Psoas muscle (tissue), 8 donors: ENCODE data around the gene MRPS7. TPM values are rescaled to one million over a fixed set of nuclear protein-coding genes. Genes with fewer than 3 reads are reported as not detected.

Experiments
- ATAC-seq, 4 donors: fragments of 200-7000 bp; cut with Tn5 transposase; one replicate each; pipeline ENCODE4 v1.9.1; 2020; ENCODE audit warnings: moderate library complexity in 3 of 4, mild to moderate bottlenecking in 2 of 4
- DNase-seq, 2 donors: peaks; one replicate each; pipeline ENCODE4 v3.0.0-alpha.2; 2020
- H3K27ac ChIP-seq: fragments of 200-600 bp; one replicate; pipeline ENCODE4 v1.8.0; 2022
- H3K27me3 ChIP-seq, 3 donors: fragments of 200-600 bp in 1 of 3; one replicate each; pipeline versions ENCODE4 v1.6.1 to v1.8.0; 2013 to 2022; ENCODE audit warnings: low read length in 2 of 3, mild to moderate bottlenecking in 2 of 3, moderate library complexity in 1 of 3; ENCODE audit not compliant: insufficient read depth in 3 of 3
- H3K36me3 ChIP-seq, 2 donors: fragments of 200-600 bp in 1 of 2; one replicate each; pipeline versions ENCODE4 v1.6.1 to v1.8.0; 2013 to 2022; ENCODE audit warnings: low read depth in 1 of 2, mild to moderate bottlenecking in 1 of 2, moderate library complexity in 1 of 2; ENCODE audit not compliant: insufficient read depth in 1 of 2
- H3K4me1 ChIP-seq: fragments of 200-600 bp; one replicate; pipeline ENCODE4 v1.8.0; 2022
- H3K4me3 ChIP-seq: fragments of 200-600 bp; one replicate; pipeline ENCODE4 v1.8.0; 2022; ENCODE audit warnings: mild to moderate bottlenecking
- H3K9me3 ChIP-seq: fragments of 200-600 bp; one replicate; pipeline ENCODE4 v1.8.0; 2022
- CTCF ChIP-seq: fragments of 200-600 bp; IDR thresholded peaks from one replicate; pipeline ENCODE4 v1.8.0; 2022; ENCODE audit warnings: antibody characterized with exemption
- WGBS, 3 donors: extraction: QIAGEN DNeasy Blood & Tissue Kit; methylation state at CpG; one replicate each; pipeline versions ENCODE4 v1.1.6 to v1.1.7; 2013; 5-methylcytosine and 5-hydroxymethylcytosine counted together
- intact Hi-C, 2 donors: fragments of 100-400 bp; cut with DNase I; formaldehyde crosslinking; loops; one replicate each; pipeline versions ENCODE4 v1.11.0 to v1.14.2; 2022
- polyA plus RNA-seq, 3 donors: library from polyadenylated mRNA; stranded (reverse); fragments of 200-250 nt; gene quantifications; one replicate each; pipeline ENCODE4 v1.2.3, GENCODE V29; 2013
- total RNA-seq, 4 donors: library from RNA; stranded (reverse); fragmentation: NEBNext Ultra II Directional in 2 of 4; extraction: Animal tissue kit (Norgen Biotek cat#: 25700) in 2 of 4; gene quantifications; one replicate each; pipeline versions ENCODE4 v1.2.1 to v1.2.4, GENCODE V29; 2021 to 2023
- donor health status: healthy with polysubstance abuse.
- donor health status: DM: no; HTN: no; CAD: no; lungs with moderate emphysema.
- donor health status: Bipolar disorder and iron deficiency.
- donor health status: healthy.
- donor health status: DM: yes; HTN: yes; CAD: no.
- donor health status: DM: no; HTN: no; CAD: no.
- donor health status: DM: no; HTN: no; CAD: no.
- donor health status: DM: yes; HTN: yes; CAD: no.

MRPS7 gene
- total and polyA plus RNA-seq, 7 donors: 98.2 to 165 (median 122) TPM

- no peaks in the 10 kb centered on the region for H3K27me3 ChIP-seq
- H3K9me3 ChIP-seq: no peaks in the 10 kb centered on the region
- TF ChIP-seq CTCF: peak; percentile 86
- ATAC-seq: peak; percentile 78 to 82 (median 80)
- peaks cover 0 to 42% of the 10 kb centered on the region in 2 donors for H3K36me3 ChIP-seq
- peaks cover 22% of the 10 kb centered on the region for H3K4me1 ChIP-seq
- peak; percentile 87 to 91 for DNase-seq
- peak overlapping the region; percentile 97 for H3K27ac ChIP-seq
- peak overlapping the region; percentile 77 for H3K4me3 ChIP-seq
- intact Hi-C loops: loop anchor here in 1 of 2 donors (5.0 kb wide), 1 partner anchor 64 kb away; the partner anchor contains the start of gene NUP85
- 0% methylated on average over 53 to 74 of the region's 74 CpGs for WGBS, 3 donors
These were observed 9.7 kb downstream of the MRPS7 start for GRCh38 chr17:75271233-75271954.

- ATAC-seq: no peak
- Histone ChIP-seq H3K4me1 (peaks cover 17% of the 10 kb centered on the region), H3K36me3 (peaks cover 0 to 38% of the 10 kb centered on the region in 2 donors), H3K4me3 (peak overlapping the region; percentile 77), H3K27ac (peak overlapping the region; percentile 97), H3K27me3 (no peaks in the 10 kb centered on the region), H3K9me3 (no peaks in the 10 kb centered on the region)
- no peak for TF ChIP-seq CTCF
- intact Hi-C loops: loop anchor here in 1 of 2 donors (5.0 kb wide), 1 partner anchor 65 kb away; the partner anchor contains the start of gene NUP85
- peak; percentile 43 to 74 for DNase-seq
- 39 to 50% (median 45%) methylated on average over 24 of the region's 24 CpGs for WGBS, 3 donors
These were observed 10.5 kb downstream of the MRPS7 start for GRCh38 chr17:75271955-75272847.

GRCh38 chr17:75272848-75273184, 11.1 kb downstream of the MRPS7 start:
- Histone ChIP-seq H3K27me3 (no peaks in the 10 kb centered on the region), H3K4me3 (no peak overlapping the region), H3K36me3 (peaks cover 0 to 39% of the 10 kb centered on the region in 2 donors), H3K4me1 (peaks cover 14% of the 10 kb centered on the region), H3K9me3 (no peaks in the 10 kb centered on the region), H3K27ac (no peak overlapping the region)
- no peak for DNase-seq
- intact Hi-C loops: loop anchor here in 1 of 2 donors (5.0 kb wide), 1 partner anchor 66 kb away; the partner anchor contains the start of gene NUP85
- no peak for TF ChIP-seq CTCF
- no peak for ATAC-seq
- 62 to 70% (median 64%) methylated on average over 3 of the region's 3 CpGs for whole genome bisulfite sequencing, 3 donors

GRCh38 chr17:75273977-75274708, 12.5 kb downstream of the MRPS7 start:
- no peak overlapping the region for H3K27ac ChIP-seq
- 62 to 73% (median 62%) methylated on average over 7 of the region's 7 CpGs for WGBS, 3 donors
- H3K36me3 ChIP-seq: peaks cover 0 to 47% of the 10 kb centered on the region in 2 donors
- peaks cover 14% of the 10 kb centered on the region for H3K4me1 ChIP-seq
- DNase-seq (peak in 1 of 2 donors; percentile 35), ATAC-seq (no peak)
- no peak for TF ChIP-seq CTCF
- no peaks in the 10 kb centered on the region for H3K27me3 ChIP-seq
- no peaks in the 10 kb centered on the region for H3K9me3 ChIP-seq
- no peak overlapping the region for H3K4me3 ChIP-seq
- intact Hi-C loops: loop anchor here in 1 of 2 donors (5.0 kb wide), 1 partner anchor 67 kb away; the partner anchor contains the start of gene NUP85
